Measurements from ENCODE around the gene DNM3. TPM values are rescaled to one million over a fixed set of nuclear protein-coding genes. Genes with fewer than 3 reads are reported as not detected.

The DNM3 gene
- total RNA-seq, 1 donor from 2014 or later: 4.7 TPM

DNA sequence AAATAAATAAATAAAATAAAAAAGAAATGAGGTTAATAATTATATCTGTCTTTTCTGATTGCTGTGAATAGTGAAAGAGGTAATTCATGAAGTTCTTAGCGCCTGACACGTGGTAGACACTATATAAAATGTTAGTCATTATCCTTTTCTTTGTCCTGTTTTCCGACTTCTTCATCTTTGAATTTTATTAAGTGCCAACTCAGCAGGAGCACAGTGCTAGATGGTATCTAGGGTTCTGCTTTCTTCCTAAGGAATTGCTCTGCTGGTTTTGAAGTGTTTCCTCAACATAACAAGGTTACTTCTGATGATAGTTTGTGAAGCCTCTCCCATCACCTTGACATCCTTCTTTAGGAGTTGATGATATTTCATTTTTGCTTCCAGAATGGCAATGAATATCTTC lies 227.0 kb downstream of the DNM3 start:
- Mint-ChIP-seq H3K9me3 (ENCODE audit: unreplicated experiment) (no peaks in the 10 kb centered on the region), H3K36me3 (ENCODE audit: low read depth, unreplicated experiment) (no peaks in the 10 kb centered on the region), H3K4me1 (ENCODE audit: low read depth, unreplicated experiment) (no peaks in the 10 kb centered on the region), H3K27ac (ENCODE audit: unreplicated experiment) (no peak overlapping the region), H3K27me3 (ENCODE audit: low read depth, unreplicated experiment) (no peaks in the 10 kb centered on the region), H3K4me3 (ENCODE audit: unreplicated experiment) (no peak overlapping the region)
- H3K27ac ChIP-seq (ENCODE audit: low read depth, low read length): no peak overlapping the region
- no peak overlapping the region for H3K4me3 ChIP-seq (ENCODE audit: insufficient read depth, low read depth, low read length)
- no peaks in the 10 kb centered on the region for H3K27me3 ChIP-seq (ENCODE audit: insufficient read depth, low read length)
- DNase-seq (ENCODE audit: low read depth) (no peak), FAIRE-seq (no peak)
- no peaks in the 10 kb centered on the region for H3K36me3 ChIP-seq (ENCODE audit: insufficient read depth, low read length)
- no peaks in the 10 kb centered on the region for H3K79me2 ChIP-seq (ENCODE audit: insufficient read depth, low read length)
- H4K20me1 ChIP-seq (ENCODE audit: insufficient read depth, low read length): no peaks in the 10 kb centered on the region
- no peak overlapping the region for H2AFZ ChIP-seq (ENCODE audit: low read depth, low read length)
- H3K9ac ChIP-seq (ENCODE audit: low read length): no peak overlapping the region
- H3K4me2 ChIP-seq (ENCODE audit: low read length): no peak overlapping the region
- TF ChIP-seq CTCF (IDR thresholded peaks at IDR 0.05; ENCODE audit: insufficient read depth, low read depth, low read length): no peak
- TF ChIP-seq EZH2 (IDR thresholded peaks at IDR 0.05; ENCODE audit: insufficient read depth, low read length): no peak
- H3K4me1 ChIP-seq (ENCODE audit: insufficient read depth, low read length): no peaks in the 10 kb centered on the region
- no peaks in the 10 kb centered on the region for H3K9me3 ChIP-seq (ENCODE audit: insufficient read depth, low read depth, low read length)

DNA sequence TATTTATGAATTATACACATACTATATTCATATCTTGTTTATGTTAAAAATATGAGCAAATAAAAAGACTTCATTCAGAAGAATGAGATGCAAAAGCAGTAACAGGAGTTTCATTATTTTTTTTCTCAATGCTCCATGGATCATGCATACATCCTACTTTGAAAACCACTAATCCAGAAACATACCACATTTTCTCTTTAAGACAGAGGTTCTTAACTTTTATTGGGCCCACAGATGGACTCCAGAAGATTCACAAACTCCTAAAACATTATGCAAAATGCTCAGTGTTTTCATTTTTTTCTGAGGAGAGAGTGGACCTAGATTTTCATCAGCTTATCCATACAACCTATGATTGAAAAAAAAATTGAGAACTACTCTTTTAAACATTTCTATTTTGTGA lies 227.8 kb downstream of the DNM3 start:
- Histone ChIP-seq H3K79me2 (ENCODE audit: insufficient read depth, low read length) (no peaks in the 10 kb centered on the region), H3K4me3 (ENCODE audit: insufficient read depth, low read depth, low read length) (no peak overlapping the region), H2AFZ (ENCODE audit: low read depth, low read length) (no peak overlapping the region), H3K9ac (ENCODE audit: low read length) (no peak overlapping the region), H3K36me3 (ENCODE audit: insufficient read depth, low read length) (no peaks in the 10 kb centered on the region), H3K27ac (ENCODE audit: low read depth, low read length) (no peak overlapping the region), H3K27me3 (ENCODE audit: insufficient read depth, low read length) (no peaks in the 10 kb centered on the region), H4K20me1 (ENCODE audit: insufficient read depth, low read length) (no peaks in the 10 kb centered on the region), H3K9me3 (ENCODE audit: insufficient read depth, low read depth, low read length) (no peaks in the 10 kb centered on the region), H3K4me2 (ENCODE audit: low read length) (no peak overlapping the region), H3K4me1 (ENCODE audit: insufficient read depth, low read length) (no peaks in the 10 kb centered on the region)
- Mint-ChIP-seq H3K27me3 (ENCODE audit: low read depth, unreplicated experiment) (no peaks in the 10 kb centered on the region), H3K4me1 (ENCODE audit: low read depth, unreplicated experiment) (no peaks in the 10 kb centered on the region), H3K9me3 (ENCODE audit: unreplicated experiment) (no peaks in the 10 kb centered on the region), H3K36me3 (ENCODE audit: low read depth, unreplicated experiment) (no peaks in the 10 kb centered on the region), H3K27ac (ENCODE audit: unreplicated experiment) (no peak overlapping the region), H3K4me3 (ENCODE audit: unreplicated experiment) (no peak overlapping the region)
- no peak for DNase-seq (ENCODE audit: low read depth)
- no peak for FAIRE-seq
- TF ChIP-seq CTCF (IDR thresholded peaks at IDR 0.05; ENCODE audit: insufficient read depth, low read depth, low read length): no peak
- no peak for TF ChIP-seq EZH2 (IDR thresholded peaks at IDR 0.05; ENCODE audit: insufficient read depth, low read length)

DNA sequence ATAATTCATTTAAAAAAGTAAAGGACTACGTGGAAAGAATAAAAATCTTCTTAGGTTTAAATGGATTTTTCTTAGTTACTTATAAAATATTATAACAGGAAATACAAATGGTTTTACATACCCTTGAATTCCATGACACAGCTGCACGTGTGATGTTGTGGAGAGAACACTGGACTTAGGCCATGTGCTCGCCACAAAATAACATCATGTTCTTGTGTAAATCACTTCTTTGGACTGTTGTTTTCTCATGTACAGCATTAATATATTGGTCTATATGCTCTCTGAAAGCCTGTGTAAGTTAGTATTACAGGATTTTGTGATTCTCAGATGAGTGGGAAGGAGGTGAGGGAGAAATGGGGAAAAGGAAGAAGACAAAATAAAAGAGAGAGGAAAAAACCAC lies 228.2 kb downstream of the DNM3 start:
- H3K9ac ChIP-seq (ENCODE audit: low read length): no peak overlapping the region
- no peak overlapping the region for H3K27ac ChIP-seq (ENCODE audit: low read depth, low read length)
- no peak overlapping the region for H3K27ac Mint-ChIP-seq (ENCODE audit: unreplicated experiment)
- no peak overlapping the region for H3K4me3 Mint-ChIP-seq (ENCODE audit: unreplicated experiment)
- H3K9me3 Mint-ChIP-seq (ENCODE audit: unreplicated experiment): no peaks in the 10 kb centered on the region
- FAIRE-seq: no peak
- TF ChIP-seq EZH2 (IDR thresholded peaks at IDR 0.05; ENCODE audit: insufficient read depth, low read length): no peak
- no peak for TF ChIP-seq CTCF (IDR thresholded peaks at IDR 0.05; ENCODE audit: insufficient read depth, low read depth, low read length)
- no peaks in the 10 kb centered on the region for H3K27me3 Mint-ChIP-seq (ENCODE audit: low read depth, unreplicated experiment)
- no peaks in the 10 kb centered on the region for H3K9me3 ChIP-seq (ENCODE audit: insufficient read depth, low read depth, low read length)
- no peaks in the 10 kb centered on the region for H3K79me2 ChIP-seq (ENCODE audit: insufficient read depth, low read length)
- no peaks in the 10 kb centered on the region for H4K20me1 ChIP-seq (ENCODE audit: insufficient read depth, low read length)
- no peak overlapping the region for H3K4me2 ChIP-seq (ENCODE audit: low read length)
- no peak overlapping the region for H2AFZ ChIP-seq (ENCODE audit: low read depth, low read length)
- no peaks in the 10 kb centered on the region for H3K36me3 Mint-ChIP-seq (ENCODE audit: low read depth, unreplicated experiment)
- no peak overlapping the region for H3K4me3 ChIP-seq (ENCODE audit: insufficient read depth, low read depth, low read length)
- no peaks in the 10 kb centered on the region for H3K4me1 Mint-ChIP-seq (ENCODE audit: low read depth, unreplicated experiment)
- no peaks in the 10 kb centered on the region for H3K27me3 ChIP-seq (ENCODE audit: insufficient read depth, low read length)
- H3K36me3 ChIP-seq (ENCODE audit: insufficient read depth, low read length): no peaks in the 10 kb centered on the region
- H3K4me1 ChIP-seq (ENCODE audit: insufficient read depth, low read length): no peaks in the 10 kb centered on the region
- no peak for DNase-seq (ENCODE audit: low read depth)
